Stimulated activated CD4-positive, alpha-beta T cell treated with anti-CD3 and anti-CD28 coated beads, Interleukin-15, amount 100 ng/mL, for 24 hours (primary cell): ENCODE measurements around the gene NTM.
A peak's percentile ranks its signal among the peaks of the same experiment; 100 is the strongest.

ENCODE experiments used
- DNase-seq: peaks from one replicate; pipeline ENCODE4 v3.0.0-alpha.2; 2020

The NTM gene

DNA sequence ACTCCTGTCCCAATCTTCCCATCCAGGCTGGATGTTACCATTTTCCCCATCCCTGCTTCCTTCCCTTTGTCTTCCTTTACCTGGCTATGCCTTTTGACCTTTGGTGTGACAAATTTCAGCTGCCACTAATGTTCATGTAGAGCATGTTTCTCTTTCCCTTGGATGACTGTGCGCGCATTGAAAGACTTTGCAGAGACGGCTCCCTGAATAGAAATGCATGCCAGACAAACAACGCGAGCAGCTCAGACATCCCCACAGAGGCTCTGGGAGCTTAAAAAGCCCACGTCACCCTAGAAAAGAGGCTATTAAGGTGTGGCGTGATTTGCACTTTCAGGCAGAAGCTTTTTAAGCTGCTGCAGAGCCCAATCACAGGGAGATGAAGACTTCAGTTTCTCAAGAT, 202.0 kb downstream of the NTM start:
- DNase-seq: no peak

DNA sequence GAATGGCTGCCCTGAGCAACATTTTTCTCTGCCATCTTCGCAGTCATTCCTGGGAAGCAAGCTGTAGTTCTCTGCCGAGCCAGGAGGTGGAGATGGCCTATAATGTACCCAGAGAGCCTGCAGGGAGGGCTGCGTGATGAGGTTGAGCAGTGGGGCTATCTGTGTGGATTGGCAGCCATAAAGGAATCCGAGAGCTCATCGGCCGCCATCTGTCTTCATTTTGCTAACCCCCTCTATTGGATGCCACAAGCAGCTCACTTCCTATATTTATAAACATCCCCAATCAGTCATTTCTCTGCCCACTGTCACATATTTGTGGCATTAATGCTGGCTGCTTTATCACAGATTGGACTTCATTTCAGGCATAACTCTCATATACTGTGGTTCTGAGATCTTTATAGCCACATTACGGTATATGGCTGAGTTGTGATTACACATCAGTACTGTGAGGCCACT, 209.5 kb downstream of the NTM start:
- peak; percentile 4 for DNase-seq

DNA sequence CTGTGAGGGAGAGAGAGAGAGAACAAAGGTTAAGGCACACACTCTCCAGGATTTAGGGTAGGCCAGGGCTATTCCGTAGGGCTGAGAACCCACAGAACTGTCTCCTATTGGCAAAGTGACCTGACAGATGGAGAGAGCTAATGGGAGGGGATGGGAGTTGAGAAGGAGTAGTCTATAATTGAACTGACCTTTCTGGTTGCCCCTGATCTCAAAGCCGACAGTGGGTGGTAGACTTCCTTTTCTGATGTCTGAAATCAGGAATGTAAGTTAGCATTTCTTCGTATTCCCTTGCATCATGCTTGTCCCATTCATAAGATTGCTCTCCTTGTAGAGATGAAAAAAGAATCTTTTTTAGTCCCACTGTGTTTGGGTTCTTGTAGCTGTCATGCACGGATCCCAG, 210.1 kb downstream of the NTM start:
- DNase-seq: no peak

DNA sequence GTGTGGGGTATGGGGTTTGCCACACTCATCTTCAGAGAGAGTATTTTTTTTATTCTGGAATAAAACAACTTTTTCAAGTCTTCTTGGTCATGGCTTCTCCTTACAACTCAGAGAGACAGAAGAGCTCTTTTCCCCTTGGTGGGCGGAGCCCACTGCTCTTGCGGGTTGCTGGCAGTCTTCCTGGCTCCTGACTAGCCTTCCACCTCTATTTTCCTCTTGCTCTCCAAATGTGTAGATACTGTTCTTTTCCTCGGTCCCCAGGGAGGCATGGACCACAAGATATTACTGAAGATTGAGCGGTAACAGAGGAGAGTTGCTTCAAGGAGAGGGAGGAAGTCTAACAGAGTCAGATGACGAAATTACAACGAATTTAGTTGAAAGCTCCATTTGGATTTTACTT, 210.6 kb downstream of the NTM start:
- DNase-seq: no peak

DNA sequence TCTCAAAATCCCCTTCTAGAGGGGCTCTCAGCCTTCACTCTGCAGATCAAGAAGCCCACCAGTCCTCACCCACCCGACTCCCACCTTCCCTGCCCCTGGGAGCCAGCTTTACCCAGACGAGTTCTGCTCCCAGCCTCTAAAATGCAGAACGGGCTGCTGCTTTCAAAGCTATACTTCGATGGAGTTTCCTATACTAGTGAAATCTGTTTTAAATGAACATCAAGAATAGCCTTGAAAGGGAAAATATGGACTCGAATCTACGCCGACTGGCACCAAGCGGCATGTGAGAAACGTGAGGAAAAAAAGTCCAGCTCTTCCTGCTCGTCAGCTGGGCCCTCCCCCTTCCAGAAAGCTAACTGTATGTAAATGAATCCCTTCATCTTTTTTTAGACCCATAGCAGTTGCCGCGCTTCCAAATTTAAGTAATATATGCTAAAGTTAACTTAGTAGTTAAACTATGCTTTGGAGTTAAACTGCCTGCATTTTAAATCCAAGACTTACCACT, 211.7 kb downstream of the NTM start:
- DNase-seq: no peak

DNA sequence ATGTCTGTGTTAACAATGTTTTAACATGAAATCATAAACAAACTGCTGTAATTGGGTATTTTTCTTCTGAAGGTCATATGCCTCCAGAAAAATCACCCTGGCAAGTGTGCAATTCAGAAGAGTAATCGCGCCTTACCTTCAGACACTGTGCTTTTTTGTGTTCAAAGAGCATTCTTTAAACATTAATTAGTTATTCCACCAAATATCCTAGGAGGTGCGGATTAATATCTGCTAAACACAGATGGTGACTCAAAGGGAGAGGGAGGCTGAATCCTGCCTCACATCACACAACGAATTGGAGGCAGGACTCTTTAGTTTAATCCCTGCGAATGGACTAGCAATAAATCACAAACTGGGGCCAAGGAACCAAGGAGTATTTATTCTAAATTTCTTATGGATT, 213.0 kb downstream of the NTM start:
- DNase-seq: no peak

DNA sequence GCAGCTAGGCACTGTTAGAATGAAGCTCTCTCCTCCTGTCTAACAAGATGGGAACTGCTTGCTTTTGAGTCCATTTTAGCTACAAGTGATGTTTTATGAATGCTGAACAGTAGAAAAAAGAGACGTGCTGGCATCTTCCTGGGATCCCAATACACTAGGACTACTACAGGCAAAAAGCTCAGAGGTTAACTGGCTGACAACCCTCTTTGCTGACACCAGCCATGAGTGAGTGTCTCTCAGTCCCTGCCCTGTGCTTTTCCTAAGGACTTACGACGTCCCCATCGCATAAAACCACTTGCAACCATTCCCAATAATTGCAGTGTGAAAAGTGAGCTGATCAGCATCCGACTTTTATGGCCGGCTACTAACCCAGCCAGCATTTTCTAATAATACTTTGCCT, 213.5 kb downstream of the NTM start:
- no peak for DNase-seq

DNA sequence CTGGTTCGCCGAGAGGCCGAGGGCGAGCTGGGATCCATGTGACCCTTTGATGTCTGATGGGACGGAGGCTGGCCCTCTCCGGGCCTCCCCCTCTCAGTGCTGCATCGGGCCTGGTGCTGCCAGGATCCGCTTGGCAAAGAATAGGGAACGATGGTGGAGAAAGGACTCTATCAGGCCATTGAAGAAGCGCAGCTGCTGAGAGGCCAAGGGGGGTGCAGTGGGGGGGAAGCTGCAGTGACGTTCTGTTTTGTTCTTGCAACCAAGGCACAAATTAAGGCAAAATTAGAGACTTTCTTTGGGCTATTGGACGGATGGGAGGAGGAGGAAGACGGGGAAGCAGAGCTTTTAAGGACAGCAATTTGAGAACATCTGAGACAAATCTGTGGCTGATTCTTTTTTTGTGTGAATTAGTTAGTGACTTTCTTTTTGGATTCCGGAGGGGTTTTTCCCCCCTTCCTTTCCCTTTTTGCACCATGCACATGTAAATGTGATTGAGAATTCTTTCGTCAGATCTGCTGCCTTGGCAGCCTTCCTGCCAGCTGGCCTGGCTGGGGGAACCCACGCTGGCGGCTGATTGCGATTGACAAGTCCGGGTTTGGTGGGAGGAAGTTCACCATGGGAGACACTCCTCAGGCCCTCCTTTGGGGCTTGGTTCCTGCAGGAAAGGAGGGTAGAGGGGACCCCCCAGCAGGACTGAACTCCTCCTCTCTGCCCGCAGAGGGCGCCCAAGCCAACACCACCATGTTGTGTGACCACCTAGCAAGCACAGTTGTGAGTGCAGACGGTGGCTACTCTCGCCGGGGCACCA, 214.6 kb downstream of the NTM start:
- DNase-seq: no peak

DNA sequence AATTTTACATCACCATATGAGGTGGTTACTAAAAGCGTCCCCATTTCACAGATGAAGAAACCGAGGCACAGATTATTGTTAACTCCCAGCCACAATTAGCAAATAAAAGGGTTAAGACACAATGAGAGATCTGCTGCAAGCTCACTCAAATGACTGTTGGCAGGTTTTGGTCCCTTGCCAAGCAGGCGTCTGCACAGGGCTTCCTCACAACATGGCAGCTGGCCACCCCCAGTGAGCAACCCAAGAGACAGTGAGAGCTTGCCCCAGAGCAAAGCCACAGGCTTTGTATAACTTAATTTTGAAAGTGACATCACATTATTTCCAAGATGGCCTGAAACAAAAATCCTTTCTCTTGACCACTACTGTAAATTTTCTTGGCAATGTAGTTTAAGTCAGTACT, 217.6 kb downstream of the NTM start:
- DNase-seq: no peak

DNA sequence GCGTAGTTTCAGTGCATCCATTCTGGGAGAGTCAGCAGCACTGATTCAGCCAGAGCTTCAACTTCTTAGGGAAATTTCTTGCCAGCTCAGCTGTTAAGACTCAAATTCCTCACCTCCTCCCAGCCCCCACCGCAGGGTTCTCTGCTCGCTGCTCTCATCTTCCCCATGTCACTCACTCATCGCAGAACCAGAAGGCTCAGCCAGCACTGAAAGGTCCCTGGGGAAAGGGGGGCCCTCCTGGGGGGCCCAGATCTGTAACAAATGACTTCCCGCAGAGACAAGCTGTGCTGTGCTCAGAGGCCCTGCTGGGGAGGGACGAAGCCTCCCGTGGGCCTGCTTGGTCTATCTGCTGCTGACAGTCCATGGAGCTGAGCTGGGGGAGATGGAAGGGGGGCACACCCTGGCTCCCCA, 220.6 kb downstream of the NTM start:
- no peak for DNase-seq

DNA sequence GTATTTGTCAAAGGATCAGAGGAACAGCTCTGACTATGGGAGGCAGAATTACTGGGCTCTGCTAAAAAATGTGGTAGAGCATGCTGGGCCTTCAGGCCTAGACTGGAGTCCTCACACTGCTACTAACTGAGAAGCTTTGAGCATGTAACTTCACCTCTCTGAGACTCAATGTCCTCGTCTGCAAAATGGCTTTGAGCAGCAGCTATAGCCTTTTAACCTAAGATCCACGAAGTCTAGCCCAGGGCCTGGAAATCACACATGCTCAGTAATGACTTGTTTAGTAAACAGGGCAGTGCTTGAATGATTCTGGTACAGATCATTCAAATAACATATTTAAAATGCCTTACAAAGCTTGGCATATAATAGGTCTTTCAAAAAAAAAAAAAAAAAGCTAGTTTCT, 221.7 kb downstream of the NTM start:
- DNase-seq: no peak

DNA sequence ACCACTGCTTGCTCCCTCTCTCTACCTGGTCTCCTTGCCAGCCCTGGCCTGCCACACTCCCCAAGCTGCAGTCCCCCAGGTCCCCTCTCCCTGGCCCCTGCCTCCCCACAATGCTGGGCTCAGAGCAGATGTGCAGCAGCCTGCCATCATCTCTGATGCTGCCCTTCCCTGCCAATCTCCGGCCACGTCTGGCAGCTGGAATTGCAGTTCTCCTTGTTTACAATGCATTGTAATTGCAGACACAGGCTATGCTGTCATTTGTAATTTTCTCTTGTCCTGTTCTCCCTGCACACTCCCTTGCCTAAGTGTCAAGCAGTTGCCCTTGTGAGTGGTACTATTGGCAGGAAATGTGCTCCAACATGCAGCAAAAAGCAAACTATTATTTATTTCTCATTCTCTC, 222.3 kb downstream of the NTM start:
- no peak for DNase-seq

DNA sequence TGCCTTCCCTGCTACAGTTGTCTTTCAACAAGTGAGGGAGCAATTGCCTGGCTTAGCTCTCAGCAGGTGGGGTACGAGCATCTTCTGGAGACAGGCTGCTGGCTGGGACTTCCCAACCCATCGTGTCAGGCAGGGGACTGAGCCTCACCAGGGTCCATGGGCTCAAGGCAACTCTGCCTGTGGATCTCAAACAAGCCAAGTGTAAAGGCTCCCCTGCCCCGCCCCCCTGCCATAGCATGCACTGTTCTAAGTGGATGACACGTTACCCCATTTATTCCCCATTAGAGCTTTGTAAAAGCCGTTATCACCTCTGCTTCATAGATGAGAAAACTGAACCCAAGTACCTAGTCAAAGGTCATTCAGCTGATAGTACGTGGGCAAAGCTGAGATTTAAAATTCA, 222.9 kb downstream of the NTM start:
- no peak for DNase-seq

DNA sequence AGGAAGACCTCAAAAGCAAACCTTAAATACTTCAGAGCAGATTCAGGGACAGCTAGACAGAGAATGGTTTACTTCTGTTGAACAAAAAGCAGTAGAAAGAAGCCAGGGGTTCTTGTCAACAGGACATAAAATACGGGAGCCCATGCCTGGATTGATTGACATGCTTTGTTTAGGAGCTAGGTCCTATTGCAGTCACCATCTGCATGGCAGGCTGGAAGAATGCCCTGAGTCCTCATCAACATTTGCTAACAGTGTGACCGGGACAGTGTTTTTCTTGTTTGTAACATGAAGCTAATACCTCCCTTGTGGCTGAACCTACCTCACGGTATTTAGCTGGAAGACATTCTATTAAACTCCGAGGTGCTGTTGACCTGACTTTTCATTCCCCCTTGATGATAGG, 225.4 kb downstream of the NTM start:
- DNase-seq: no peak

DNA sequence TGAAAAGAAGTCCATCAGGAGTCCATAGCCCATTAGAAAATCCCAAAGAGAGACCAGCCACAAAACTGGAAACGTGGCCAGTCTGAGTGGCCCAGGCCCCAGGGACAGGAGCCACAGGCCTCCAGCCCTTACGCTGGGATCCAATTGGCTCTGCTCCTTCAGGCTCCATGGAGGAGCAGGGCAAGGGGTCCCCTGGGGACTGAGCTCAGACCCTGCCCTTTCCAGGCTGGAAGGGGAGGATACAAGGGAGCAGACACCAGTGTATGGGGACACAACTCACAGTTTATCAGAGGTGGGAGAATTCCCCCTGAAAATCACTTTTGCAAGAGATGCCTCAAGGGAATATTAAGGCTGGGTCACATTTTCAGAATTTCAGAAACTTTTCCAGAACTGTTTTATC, 227.5 kb downstream of the NTM start:
- DNase-seq: no peak

DNA sequence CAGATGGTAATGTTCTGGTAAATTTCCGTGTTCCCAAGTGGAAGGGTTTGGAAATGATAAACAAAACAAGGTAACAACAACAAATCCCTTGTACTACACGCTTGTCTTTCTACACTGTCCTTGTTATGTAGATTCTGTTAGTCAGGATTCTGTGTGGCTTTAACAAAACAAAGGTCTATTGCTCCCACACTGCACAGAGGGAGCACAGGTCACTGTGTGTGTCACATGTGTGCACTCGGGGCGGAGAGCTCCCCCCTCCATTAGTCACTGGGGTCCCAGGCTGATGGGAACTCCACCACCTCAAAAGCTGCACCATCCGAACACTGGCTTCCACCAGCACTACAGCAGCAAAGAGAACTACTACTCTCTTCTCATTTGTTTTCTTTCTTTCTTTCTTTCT, 227.9 kb downstream of the NTM start:
- no peak for DNase-seq

DNA sequence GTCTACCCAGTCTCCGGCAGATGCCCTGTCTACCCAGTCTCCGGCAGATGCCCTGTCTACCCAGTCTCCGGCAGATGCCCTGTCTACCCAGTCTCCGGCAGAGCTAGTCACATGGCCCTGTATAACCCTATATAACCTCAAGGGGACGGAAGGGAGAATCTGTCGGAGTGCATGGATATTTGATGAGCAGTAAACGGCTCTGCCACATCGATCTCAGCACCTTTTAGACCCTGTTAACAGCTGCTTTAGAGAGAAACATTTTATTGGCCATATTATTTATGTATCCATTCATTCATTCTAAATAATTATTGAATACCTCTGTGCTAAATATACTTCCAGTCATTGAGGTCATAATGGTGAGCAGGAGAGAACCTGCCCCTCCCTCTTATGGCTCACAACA, 228.9 kb downstream of the NTM start:
- no peak for DNase-seq

DNA sequence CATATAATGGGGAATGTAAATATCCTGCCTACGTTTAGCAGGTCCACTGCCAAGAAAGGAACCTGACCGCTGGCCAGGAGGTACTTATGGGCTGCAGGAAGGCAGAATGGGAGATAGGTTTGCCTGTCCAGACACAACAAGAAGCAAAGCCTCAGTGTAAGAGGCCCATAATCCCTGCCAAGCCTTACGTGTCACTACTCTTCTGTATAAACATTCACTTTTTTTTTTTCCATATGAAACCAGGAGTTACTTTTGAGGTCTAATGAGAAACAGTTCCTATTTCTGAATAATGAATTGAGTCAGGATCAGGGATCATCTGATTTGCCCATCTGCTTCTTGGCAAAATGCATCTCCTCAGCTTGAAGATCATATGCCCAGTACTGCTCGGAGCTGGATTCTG, 230.2 kb downstream of the NTM start:
- no peak for DNase-seq

DNA sequence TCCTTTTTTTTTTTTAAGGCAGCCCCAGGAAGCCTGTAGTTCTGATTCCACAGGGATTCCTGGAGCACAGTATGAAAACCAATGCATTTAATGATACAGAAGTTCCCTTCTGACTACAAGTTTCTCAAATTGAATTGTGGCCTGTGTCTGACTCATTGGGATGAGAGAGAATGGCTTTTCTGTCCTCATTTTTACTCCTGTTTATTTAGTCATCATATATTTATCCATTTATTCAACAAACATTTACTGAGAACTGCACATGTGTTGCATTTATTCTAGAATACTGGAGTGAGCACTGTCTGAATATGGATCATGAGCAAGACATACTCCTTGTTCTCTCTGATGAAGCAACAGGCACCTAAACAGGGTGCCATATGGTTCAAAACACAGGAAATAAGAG, 231.2 kb downstream of the NTM start:
- DNase-seq: no peak

DNA sequence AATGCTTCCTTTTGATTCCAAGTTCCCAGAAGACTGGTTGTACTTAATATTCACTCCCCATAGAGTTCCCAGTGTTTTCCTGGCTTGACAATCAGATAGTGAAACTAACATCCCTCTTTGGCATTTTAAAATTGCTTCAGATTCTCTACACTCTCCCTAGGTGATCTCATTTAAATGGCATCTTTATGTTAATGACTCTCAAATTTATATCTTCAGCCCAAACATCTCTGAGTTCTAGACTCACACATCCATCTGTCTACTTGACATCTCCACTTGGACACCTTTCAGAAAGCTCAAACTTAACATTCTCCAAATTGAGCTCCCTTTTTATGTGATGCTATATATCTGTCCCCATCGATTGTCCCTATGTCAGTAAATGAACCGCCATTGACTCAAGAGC, 232.0 kb downstream of the NTM start:
- no peak for DNase-seq

DNA sequence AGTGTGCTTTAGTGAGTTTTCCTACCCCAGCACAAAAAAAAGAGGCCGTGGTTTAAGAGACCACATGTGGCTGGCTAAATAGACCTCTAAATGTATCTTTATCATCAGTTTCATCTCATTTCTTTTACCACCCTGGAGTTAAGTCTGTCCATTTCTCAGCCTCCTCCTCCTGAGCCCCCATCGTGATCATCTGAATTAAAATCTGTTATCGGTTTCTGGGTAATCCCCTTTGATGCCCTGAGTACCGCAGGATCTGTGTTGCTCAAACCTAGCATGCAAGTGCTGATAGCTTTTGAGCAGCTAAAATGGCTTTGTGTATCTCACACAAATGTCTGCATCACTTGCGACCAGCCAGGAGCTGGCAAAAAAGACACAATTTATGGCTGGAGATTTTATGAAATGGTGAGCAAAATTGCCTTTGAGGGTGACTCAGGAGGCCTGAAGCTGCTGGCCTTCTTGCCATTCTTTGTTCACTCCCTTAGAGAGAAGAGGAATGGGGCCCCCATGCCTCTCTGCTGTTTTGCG, 236.5 kb downstream of the NTM start:
- DNase-seq: no peak

DNA sequence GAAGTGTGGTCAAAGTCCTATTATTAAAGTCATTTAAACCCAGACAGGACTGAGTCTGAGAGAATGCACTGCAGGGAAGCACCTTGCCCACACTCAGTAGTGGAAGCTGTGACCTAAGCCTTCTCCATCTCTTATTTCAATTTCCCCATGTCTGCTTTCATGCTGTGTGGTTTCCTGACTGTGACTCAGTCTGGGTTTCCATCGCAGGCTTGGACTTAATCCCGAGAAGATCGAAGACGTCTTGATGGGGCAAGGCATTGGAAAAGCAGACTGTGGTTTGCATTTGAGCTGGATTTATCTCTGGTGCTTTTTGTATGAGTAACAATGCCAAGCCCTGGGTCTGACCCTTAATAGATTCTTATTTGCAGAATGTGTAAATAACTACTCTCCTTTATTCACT, 238.9 kb downstream of the NTM start:
- DNase-seq: no peak

DNA sequence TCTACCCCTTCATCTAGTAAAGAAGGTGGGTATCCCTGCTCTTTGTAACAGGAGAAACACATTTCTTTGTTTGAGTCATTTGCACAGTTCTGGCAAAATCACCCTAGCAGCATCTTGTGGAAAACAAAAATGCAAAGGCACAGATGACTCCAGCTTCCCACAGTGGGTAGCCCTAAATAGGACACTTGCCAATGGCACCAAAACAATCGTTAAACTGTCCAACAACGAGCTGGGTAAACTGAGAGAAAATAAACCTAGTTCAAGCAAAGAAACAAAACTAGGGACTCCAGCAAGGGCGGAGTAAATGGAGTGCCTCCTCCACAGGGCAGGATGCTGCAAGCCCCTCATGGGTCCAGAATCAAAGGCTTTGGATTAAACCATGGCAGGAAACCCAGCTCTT, 239.5 kb downstream of the NTM start:
- DNase-seq: no peak

DNA sequence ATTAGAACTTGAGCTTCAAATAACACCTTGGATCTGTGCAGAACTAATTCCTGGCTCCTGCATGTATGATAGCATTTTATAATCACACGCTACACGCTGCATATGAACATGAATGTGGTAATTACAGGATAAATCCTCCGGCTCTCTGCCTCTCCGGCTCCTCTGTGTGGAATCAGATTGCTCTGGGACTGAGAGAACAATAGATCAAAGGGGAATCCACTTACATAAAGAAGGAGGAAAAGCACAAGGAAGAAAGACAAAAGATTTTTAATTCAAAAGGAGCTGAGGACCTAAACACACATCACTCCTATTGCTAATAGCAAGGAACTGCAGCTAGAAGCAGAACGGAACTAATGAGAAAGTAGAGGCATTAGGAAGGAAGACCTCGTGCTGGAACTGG, 240.9 kb downstream of the NTM start:
- DNase-seq: no peak

DNA sequence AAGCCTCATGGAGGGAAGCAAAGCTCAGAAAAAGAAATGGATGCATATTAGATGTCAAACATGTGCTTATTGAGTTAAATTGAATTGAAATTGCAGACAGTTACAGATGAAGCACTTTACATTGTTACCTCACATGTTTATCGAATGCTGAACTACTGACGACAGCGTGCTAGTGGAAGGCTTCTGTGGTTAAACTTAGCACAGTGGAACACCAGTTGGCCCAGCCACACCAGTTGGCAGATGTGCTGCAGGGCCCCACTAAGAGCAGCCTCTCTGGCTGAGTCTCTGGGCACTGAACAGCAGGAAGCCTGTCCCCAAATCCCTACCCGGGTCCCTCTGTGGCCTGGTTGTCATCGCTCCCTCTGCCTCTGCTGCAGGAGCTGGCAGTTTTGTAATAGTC, 242.1 kb downstream of the NTM start:
- DNase-seq: no peak
